BE2C (cell line): ENCODE results near the gene CDC123.
"Not testable (repeated sequence)": the region's sequence is repeated elsewhere in the genome, so short reads cannot be mapped to it uniquely, and the experiment has no call there.

Experiments used
- DNase-seq: peaks from one replicate; pipeline ENCODE4 v3.0.0-alpha.2; 2020
- H3K27me3 ChIP-seq: fragments of 250-450 bp; sonication (Bioruptor Pico); 2 replicates; pipeline ENCODE4 v1.5.1; 2020; ENCODE audit warnings: mild to moderate bottlenecking
- H3K36me3 ChIP-seq: fragments of 250-450 bp; sonication (Bioruptor Pico); 2 replicates; pipeline ENCODE4 v1.5.1; 2020; ENCODE audit warnings: mild to moderate bottlenecking
- H3K4me1 ChIP-seq: fragments of 250-450 bp; sonication (Bioruptor Pico); 2 replicates; pipeline ENCODE4 v1.5.1; 2020
- H3K4me3 ChIP-seq: 2 replicates; pipeline ENCODE4 v1.5.1; 2011; ENCODE audit warnings: low read depth, low read length
- H3K9me3 ChIP-seq: fragments of 250-450 bp; sonication (Bioruptor Pico); 2 replicates; pipeline ENCODE4 v1.5.1; 2020
- TF ChIP-seq, protein P1 (sequence below): IDR thresholded peaks from 2 replicates; pipeline ENCODE4 v1.5.1; 2012; ENCODE audit warnings: mild to moderate bottlenecking, low read depth, low read length

Gene CDC123

DNA sequence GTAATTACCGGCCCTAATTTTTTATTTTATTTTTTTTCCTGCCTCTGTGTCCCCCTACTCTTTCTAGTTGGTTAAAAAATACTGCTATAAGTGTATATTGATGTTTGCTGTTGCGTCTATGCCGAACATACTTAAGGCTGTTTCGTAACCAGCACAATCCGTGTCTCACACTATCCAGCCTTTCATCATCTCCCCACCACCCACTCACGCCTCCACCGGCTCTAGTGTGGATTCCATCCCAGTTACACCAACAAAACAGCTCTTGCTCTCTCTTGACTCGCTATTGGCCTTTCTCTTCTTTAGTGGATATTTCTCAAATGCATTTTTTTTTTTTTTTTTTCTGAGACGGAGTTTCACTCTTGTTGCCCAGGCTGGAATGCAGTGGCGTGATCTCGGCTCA is 83.3 kb downstream of the CDC123 start:
- H3K4me1 ChIP-seq: no peaks in the 10 kb centered on the region
- H3K27me3 ChIP-seq: no peaks in the 10 kb centered on the region
- no peak overlapping the region for H3K4me3 ChIP-seq
- no peaks in the 10 kb centered on the region for H3K36me3 ChIP-seq
- TF ChIP-seq, protein P1, sequence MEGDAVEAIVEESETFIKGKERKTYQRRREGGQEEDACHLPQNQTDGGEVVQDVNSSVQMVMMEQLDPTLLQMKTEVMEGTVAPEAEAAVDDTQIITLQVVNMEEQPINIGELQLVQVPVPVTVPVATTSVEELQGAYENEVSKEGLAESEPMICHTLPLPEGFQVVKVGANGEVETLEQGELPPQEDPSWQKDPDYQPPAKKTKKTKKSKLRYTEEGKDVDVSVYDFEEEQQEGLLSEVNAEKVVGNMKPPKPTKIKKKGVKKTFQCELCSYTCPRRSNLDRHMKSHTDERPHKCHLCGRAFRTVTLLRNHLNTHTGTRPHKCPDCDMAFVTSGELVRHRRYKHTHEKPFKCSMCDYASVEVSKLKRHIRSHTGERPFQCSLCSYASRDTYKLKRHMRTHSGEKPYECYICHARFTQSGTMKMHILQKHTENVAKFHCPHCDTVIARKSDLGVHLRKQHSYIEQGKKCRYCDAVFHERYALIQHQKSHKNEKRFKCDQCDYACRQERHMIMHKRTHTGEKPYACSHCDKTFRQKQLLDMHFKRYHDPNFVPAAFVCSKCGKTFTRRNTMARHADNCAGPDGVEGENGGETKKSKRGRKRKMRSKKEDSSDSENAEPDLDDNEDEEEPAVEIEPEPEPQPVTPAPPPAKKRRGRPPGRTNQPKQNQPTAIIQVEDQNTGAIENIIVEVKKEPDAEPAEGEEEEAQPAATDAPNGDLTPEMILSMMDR: no peak
- no peaks in the 10 kb centered on the region for H3K9me3 ChIP-seq
- no peak for DNase-seq

DNA sequence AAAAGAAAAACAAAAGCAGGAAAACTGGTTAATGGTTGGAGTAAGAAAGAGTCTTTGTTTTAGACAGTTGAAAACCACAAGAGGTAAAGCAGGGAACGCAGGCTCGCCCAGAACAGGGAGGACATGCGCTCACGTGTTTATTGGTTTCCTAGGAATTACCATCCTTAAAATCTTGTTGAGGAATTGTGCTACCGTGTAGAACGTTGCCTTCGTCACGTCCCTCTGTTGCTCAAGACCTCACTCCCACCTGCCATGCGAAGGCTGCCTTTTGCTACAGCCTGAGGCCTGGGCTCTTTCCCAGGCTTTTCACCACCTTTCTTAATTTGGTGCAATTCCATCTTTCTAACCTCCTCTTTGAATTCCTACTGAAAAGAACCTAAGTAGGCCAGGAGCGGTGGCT is 91.8 kb downstream of the CDC123 start:
- DNase-seq: no peak
- no peaks in the 10 kb centered on the region for H3K9me3 ChIP-seq
- H3K36me3 ChIP-seq: no peaks in the 10 kb centered on the region
- H3K4me1 ChIP-seq: no peaks in the 10 kb centered on the region
- TF ChIP-seq, protein P1: no peak
- no peaks in the 10 kb centered on the region for H3K27me3 ChIP-seq
- no peak overlapping the region for H3K4me3 ChIP-seq

DNA sequence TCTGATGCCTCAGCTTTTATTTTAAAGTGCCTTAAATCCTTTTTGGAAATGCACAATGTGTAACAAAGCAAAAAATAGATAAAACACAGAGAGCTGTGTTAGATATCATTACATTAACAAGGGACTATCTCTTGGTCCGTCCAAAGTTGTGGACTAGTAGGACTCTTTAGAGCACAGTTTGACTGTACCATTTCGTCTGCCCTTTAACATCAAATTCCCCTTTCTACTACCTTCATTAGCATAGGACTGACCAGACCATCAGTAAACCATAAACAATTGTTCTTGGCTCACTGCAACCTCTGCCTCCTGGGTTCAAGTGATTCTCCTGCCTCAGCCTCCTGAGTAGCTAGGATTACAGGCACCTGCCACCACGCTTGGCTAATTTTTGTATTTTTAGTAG is 101.8 kb downstream of the CDC123 start:
- not testable (repeated sequence) for H3K36me3 ChIP-seq, H3K27me3 ChIP-seq, H3K4me3 ChIP-seq, DNase-seq, H3K9me3 ChIP-seq, H3K4me1 ChIP-seq

DNA sequence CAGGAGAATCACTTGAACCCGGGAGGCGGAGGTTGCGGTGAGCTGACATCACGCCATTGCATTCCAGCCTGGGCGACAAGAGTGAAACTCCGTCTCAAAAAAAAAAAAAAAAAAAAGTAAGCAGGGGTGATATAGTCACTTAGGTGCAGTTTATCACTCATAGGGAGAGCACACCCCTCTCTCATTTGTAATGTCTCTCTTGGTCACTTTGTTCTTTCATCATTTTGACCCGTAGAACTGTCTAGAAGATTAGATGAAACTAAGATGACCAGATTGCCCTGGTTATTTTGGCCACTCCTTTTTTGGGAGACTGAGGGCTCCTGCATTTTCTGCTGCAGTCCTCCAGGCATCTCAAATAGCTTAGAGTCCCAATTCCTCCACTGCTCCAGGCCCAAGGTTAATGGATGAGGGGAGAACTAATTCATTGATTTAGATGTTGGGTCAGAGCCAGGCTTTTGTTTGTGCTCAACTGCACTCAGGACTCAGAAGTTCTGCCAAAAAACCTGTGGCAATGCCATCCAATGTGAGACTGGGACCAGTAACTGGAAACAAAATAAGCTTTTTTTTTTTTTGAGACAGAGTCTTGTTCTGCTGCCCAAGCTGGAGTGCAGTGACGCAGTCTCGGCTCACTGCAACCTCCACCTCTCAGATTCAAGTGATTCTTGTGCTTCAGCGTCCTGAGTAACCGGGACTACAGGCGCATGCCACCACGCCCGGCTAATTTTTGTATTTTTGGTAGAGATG is 103.4 kb downstream of the CDC123 start:
- H3K27me3 ChIP-seq: no peaks in the 10 kb centered on the region
- no peaks in the 10 kb centered on the region for H3K9me3 ChIP-seq
- DNase-seq: no peak
- no peaks in the 10 kb centered on the region for H3K4me1 ChIP-seq
- H3K4me3 ChIP-seq: no peak overlapping the region
- TF ChIP-seq, protein P1: no peak
- H3K36me3 ChIP-seq: no peaks in the 10 kb centered on the region
